SU-DHL-6 (cell line): ENCODE data around the gene GNRHR.

ENCODE experiments used
- H2AFZ ChIP-seq: fragments of 200-600 bp; sonication (generic); 2 replicates; pipeline ENCODE4 v1.6.1; 2014; ENCODE audit warnings: low read depth, mild to moderate bottlenecking, moderate library complexity, mixed read lengths, antibody characterized with exemption, low read length; ENCODE audit not compliant: severe bottlenecking
- H3F3A ChIP-seq: fragments of 200-600 bp; shearing (Covaris generic); 2 replicates; pipeline ENCODE4 v1.6.0; 2016; ENCODE audit warnings: antibody characterized with exemption, mild to moderate bottlenecking; ENCODE audit not compliant: insufficient read depth
- H3K27ac ChIP-seq: fragments of 200-600 bp; sonication (generic); 2 replicates; pipeline ENCODE4 v1.5.1; 2016; ENCODE audit warnings: low read depth, mild to moderate bottlenecking, low read length, moderate library complexity, mixed read lengths
- H3K27me3 ChIP-seq: fragments of 200-600 bp; sonication (generic), shearing (Covaris generic); 2 replicates; pipeline ENCODE4 v1.6.0; 2014; ENCODE audit warnings: mild to moderate bottlenecking, low read length
- H3K36me3 ChIP-seq: fragments of 200-600 bp; sonication (generic); 2 replicates; pipeline ENCODE4 v1.6.1; 2014; ENCODE audit warnings: mild to moderate bottlenecking, low read length, mixed read lengths
- H3K4me2 ChIP-seq: fragments of 300-600, 200-600 bp; shearing (Covaris generic), sonication (generic); 2 replicates; pipeline ENCODE4 v1.6.0; 2014; ENCODE audit warnings: low read length, low read depth, mild to moderate bottlenecking; ENCODE audit not compliant: poor library complexity, severe bottlenecking
- H3K4me3 ChIP-seq: fragments of 200-600 bp; sonication (generic); 2 replicates; pipeline ENCODE4 v1.5.1; 2014; ENCODE audit warnings: antibody characterized with exemption, low read length, mild to moderate bottlenecking, mixed read lengths; ENCODE audit not compliant: insufficient read depth, poor library complexity, severe bottlenecking
- H3K79me2 ChIP-seq: fragments of 200-600 bp; sonication (generic); 2 replicates; pipeline ENCODE4 v1.6.1; 2014; ENCODE audit warnings: mild to moderate bottlenecking, low read length, moderate library complexity; ENCODE audit not compliant: insufficient read depth
- H3K9ac ChIP-seq: fragments of 200-600 bp; sonication (generic); 2 replicates; pipeline ENCODE4 v1.7.0; 2014; ENCODE audit warnings: mild to moderate bottlenecking, low read length
- H3K9me2 ChIP-seq: fragments of 200-600 bp; sonication (generic); replicated peaks from 2 replicates; pipeline ENCODE4 v1.6.1; 2014; ENCODE audit warnings: low read length; ENCODE audit not compliant: insufficient read depth
- H3K9me3 ChIP-seq: fragments of 200-600 bp; sonication (generic); 2 replicates; pipeline ENCODE4 v1.6.1; 2014; ENCODE audit warnings: low read length, mixed read lengths; ENCODE audit not compliant: insufficient read depth
- H4K20me1 ChIP-seq: fragments of 200-600 bp; sonication (generic); 2 replicates; pipeline ENCODE4 v1.6.1; 2014; ENCODE audit warnings: low read depth, mild to moderate bottlenecking, antibody characterized with exemption, low read length, moderate library complexity, mixed read lengths
- CTCF ChIP-seq: fragments of 200-600 bp; sonication (generic); IDR thresholded peaks from one replicate; pipeline ENCODE4 v1.5.1; 2017; ENCODE audit warnings: antibody characterized with exemption, mild to moderate bottlenecking, low read length, moderate library complexity; ENCODE audit not compliant: insufficient read depth, poor library complexity, severe bottlenecking
- EZH2phosphoT487 ChIP-seq: fragments of 200-600 bp; sonication (generic), shearing (Covaris generic); conservative IDR thresholded peaks from 2 replicates; pipeline ENCODE4 v1.6.1; 2018; ENCODE audit warnings: mild to moderate bottlenecking, antibody characterized with exemption, low read length, moderate library complexity, mixed read lengths

Gene GNRHR

DNA sequence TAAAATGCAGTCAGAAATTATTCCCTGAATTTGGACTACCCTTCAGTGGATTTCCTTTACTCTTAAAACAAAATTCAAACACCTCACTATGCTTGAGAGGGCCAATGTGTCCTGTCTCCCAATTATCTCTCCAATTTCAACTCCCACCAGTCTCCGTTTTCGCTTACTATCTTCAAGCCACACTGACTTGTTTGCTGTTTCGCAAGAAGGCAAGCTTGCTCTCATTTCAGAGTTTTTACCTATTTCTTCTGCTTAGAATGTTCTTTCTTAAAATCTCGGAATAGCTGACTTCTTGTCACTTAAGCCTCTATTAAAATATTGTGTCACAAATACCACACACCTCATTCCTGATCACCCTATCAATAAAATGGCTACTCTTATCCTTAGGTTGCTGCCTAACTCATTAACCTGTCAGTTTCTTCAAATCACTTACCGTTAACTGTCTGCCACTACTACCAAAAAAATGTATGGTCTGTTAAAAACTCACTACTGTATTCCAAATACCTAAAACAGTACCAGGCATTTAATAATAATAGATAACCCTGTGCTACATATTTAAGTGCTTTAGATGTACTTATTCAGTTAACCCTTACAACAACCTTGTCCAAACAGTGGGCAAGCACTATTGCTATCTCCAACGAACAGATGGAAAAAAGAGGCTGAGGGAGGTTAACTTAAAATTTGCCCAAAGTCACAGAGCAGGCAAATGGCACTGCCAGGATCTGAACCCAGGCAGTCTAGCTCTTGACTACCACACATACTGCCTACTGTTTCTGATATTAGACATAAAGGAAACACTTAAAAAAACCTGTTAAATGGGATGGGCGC, 56.1 kb downstream of the GNRHR start:
- peaks cover 48% of the 10 kb centered on the region for H3K79me2 ChIP-seq
- no peak overlapping the region for H2AFZ ChIP-seq
- no peaks in the 10 kb centered on the region for H4K20me1 ChIP-seq
- H3K9me3 ChIP-seq = no peaks in the 10 kb centered on the region
- H3K36me3 ChIP-seq = 0 out of 2 replicates have a peak, but pooled peaks cover 2% of the 10 kb centered on the region
- peaks cover 14% of the 10 kb centered on the region for H3F3A ChIP-seq
- no peak overlapping the region for H3K27ac ChIP-seq
- H3K9ac ChIP-seq = no peak overlapping the region
- no peaks in the 10 kb centered on the region for H3K27me3 ChIP-seq
- H3K4me2 ChIP-seq = no peak overlapping the region
- TF ChIP-seq CTCF (no peak), EZH2phosphoT487 (no peak)
- no peaks in the 10 kb centered on the region for H3K9me2 ChIP-seq
- H3K4me3 ChIP-seq = no peak overlapping the region

DNA sequence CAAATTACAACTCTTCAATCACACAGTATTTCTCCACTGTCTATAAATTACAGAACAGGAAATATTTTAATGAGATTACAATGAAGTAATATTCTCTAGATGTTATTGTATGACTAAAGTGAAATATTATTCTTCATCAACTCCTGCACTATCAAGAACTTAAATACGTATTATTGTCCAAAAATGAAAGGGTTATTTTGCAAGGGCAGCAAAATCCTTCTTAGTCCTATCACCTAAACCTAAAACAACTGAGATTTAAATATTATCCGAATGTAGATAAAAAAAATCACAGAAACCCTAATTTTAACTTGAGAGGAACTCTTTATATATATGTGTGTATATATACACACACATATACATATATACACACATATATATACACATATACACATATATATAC, 58.1 kb downstream of the GNRHR start:
- Histone ChIP-seq H3K27me3 (no peaks in the 10 kb centered on the region), H3K79me2 (peaks cover 41% of the 10 kb centered on the region), H3K4me2 (no peak overlapping the region), H3K36me3 (0 out of 2 replicates have a peak, but pooled peaks cover 2% of the 10 kb centered on the region), H3K4me3 (no peak overlapping the region), H3K9me2 (no peaks in the 10 kb centered on the region), H2AFZ (no peak overlapping the region), H4K20me1 (no peaks in the 10 kb centered on the region), H3K9me3 (no peaks in the 10 kb centered on the region), H3K27ac (no peak overlapping the region), H3K9ac (no peak overlapping the region), H3F3A (0 out of 2 replicates have a peak, but pooled peaks cover 3% of the 10 kb centered on the region)
- TF ChIP-seq CTCF = no peak
- TF ChIP-seq EZH2phosphoT487 = no peak

DNA sequence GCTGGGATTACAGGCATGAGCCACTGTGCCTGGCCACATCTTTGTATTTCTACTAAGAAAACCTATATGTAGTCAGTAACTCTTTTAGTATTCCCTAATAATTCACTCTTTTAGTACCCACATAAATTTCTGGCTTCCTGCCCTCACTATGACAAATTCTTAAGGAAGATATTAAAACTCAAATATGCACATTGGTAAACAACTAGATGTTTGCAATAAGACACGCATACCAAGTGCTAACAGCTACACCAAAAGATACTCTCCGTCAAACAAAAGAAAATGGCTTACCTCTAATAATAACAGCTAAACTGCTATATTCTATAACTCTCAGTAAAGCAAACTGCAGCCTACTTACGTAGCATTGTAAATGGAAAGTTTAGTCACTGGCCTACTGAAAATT, 59.5 kb downstream of the GNRHR start:
- Histone ChIP-seq H3K27me3 (no peaks in the 10 kb centered on the region), H3K79me2 (peaks cover 32% of the 10 kb centered on the region), H3K36me3 (0 out of 2 replicates have a peak, but pooled peaks cover 2% of the 10 kb centered on the region), H3K4me3 (no peak overlapping the region), H3F3A (0 out of 2 replicates have a peak, but pooled peaks cover 3% of the 10 kb centered on the region), H2AFZ (no peak overlapping the region), H3K9ac (no peak overlapping the region), H3K27ac (no peak overlapping the region), H3K9me3 (no peaks in the 10 kb centered on the region), H4K20me1 (no peaks in the 10 kb centered on the region), H3K9me2 (no peaks in the 10 kb centered on the region), H3K4me2 (no peak overlapping the region)
- TF ChIP-seq CTCF = no peak
- TF ChIP-seq EZH2phosphoT487 = no peak
